HG03520 (cell line): ENCODE results near the gene LRG1.

Experiments
- ATAC-seq: cut with Tn5 transposase; IDR thresholded peaks from one replicate; pipeline ENCODE4 v1.9.1; 2021; ENCODE audit warnings: mild to moderate bottlenecking, moderate library complexity; ENCODE audit not compliant: unreplicated experiment

LRG1 gene

DNA sequence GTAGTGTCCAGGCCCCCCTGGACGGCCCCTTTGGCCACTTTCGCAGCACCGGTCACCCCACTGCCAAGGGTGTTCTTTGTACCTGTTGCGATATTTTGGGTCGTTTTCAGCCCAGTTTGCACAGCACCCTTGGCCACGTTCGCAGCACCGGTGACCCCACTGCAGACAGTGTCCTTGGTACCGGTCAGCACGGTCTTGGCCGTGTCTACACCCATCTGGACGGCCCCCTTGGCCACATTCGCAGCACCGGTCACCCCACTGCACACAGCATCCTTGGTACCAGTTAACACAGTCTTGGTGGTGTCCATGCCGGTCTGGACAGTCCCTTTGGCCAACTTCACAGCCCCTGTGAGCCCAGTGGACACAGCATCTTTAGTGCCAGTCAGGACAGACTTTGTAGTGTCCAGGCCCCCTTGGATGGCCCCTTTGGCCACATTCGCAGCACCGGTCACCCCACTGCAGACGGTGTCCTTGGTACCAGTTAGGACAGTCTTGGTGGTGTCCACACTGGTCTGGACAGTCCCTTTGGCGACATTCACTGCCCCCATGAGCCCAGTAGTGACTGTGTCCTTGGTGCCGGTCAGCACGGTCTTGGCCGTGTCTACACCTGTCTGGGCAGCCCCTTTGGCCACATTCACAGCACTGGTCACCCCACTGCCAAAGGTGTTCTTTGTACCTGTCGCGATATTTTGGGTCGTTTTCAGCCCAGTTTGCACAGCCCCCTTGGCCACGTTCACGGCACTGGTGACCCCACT lies 28.4 kb downstream of the LRG1 start:
- no peak for ATAC-seq

DNA sequence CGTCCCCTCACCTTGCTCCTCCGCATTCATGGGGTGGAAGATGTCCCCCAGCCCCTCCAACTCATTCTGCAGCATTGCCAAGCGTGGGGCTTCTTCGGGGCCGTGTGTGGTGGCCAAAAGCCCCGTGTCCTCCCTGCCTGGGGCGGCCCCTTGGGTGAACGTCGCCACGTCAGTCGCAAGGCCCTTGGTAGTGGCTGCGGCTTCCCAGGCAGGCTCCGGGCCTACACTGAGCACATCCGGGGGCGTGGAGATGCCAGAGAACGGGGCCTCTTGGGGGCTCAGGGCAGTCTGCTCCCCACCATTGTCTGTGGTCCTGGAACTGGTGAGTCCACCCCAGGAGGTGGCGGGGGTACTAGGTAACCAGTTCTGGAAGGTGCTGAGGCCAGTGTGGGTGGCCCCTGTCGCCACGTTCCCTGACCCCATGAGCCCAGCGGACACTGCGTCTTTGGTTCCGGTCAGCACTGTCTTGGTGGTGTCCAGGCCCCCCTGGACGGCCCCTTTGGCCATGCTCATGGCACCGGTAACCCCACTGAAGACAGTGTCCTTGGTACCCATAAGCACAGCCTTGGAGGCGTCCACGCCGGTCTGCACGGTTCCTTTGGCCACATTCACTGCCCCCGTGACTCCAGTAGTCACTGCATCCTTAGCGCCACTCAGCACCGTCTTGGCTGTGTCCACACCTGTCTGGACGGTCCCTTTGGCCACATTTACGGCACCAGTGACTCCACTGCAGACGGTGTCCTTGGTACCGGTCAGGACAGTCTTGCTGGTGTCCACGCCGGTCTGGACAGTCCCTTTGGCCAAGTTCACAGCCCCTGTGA lies 29.2 kb downstream of the LRG1 start:
- ATAC-seq: no peak

DNA sequence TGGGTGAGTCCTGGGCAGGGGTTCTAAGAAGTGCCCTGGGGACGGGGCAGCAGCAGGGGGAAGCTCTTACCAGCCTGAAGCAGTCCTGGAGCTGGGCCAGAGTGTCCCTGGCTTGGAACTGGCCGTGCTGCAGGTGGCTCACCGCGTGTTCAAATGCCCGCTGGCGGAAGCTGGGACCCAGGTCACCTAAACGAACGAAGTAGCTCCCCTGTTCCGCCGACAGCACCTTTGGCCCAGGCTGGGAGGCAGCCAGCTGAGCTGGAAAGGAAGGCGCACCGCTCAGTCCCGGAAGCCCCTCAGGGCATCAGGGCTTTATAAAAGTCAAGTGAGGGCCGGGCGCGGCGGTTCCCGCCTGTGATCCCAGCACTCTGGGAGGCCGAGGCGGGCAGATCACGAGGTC lies 31.1 kb downstream of the LRG1 start:
- no peak for ATAC-seq

DNA sequence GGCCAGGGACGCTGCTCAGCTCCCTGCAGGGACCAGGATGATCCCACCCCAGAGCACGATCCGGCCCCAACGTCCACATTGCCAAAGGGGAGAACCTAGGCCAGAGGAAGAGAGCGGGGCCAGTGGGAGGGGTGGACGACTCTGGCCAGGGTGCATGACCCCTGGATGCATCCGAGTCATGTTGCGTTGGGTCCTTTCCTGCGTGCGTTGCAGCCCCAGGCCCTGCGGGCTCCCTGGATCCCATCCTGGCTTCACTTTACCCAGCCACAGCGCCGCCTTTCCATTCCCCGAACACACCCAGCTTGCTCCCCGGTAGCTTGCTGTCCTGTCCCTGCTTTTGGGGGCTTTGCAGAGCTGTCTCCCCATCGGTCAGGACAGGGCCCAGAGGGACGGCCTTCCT lies 32.0 kb downstream of the LRG1 start:
- ATAC-seq: no peak

DNA sequence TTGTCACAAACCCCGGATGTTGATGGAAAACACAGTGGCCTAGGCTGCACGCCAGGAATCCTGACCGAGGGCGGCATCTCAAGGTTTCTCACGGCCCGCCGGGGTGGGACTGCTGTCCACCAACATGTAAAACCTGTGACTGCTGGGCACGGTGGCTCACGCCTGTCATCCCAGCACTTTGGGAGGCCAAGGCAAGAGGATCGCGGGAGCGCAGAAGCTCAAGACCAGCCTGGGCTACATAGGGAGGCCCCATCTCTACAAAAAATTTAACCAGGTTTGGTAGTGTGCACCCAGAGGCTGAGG lies 32.7 kb downstream of the LRG1 start:
- no peak for ATAC-seq

DNA sequence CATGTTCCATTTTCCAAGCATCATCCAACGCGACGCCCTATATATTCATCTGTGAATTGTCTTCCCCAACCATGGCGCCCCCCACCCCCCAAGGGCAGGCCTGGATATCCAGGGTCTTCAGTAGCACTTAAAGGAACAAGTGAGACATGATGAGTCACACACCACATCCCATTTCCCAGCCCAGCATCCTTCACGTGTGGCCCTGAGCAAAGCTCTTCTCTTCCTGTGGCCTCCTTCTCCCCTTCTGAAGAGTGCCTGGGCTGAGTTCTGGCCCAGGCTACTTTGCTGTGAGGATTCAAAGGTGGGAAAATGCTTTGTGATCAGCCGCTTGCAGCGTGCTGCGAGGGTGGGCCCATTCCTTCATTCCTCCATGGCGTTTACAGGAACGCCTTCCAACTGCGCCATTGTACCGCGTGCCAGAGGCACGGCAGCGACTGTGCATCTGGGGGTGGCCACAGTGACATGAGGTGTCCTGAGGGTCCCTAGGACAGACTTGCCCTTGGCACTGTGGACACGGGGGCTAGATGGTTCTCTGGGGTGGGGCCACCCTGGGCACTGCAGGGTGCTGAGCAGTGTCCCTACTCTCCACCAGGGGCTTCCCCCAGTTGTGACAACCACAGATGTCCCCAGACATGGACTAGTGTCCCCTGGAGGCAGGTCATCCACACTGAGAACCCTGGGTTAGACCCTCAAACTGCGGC lies 33.2 kb downstream of the LRG1 start:
- no peak for ATAC-seq

DNA sequence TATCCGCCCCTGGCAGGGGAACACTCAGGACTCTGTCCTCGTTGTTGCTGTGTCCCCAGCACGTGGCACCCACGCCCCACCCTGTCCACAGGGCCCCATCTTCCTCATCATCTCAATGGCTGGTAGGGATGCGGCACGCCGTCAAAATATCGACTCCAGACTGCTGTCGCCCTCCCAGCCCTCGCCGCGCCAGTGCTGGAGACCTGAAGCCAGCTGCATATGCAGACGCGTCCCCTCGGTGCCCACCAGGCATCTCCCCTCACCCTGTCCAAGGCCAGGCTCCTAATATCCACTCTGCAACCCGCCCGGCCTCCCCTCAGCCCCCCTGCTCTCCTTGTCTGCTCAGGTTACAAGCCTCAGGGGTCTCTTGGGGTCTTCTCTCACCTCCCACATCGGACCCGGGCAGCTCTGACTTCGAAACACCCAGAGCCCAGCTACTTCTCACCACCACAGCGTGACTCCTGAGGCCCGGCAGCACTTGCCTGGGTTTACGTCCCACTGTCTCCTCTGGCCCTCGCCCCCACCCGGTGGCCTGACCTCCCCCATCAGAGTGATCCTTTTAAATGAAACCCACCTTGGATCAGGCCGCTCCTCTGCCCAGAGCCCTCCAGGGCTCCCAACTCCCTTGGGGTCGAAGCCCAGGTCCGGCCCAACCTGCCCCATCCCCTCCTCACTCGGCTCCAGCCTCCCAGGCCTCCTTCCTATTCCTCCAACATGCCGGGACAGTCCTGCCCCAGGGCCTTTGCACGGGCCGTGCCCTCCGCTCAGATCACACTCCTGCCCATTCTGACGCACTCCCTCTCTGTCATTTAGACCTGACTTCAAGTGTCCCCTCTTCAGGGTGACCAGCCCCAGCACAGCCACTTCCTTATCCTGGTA lies 34.0 kb downstream of the LRG1 start:
- ATAC-seq: no peak

DNA sequence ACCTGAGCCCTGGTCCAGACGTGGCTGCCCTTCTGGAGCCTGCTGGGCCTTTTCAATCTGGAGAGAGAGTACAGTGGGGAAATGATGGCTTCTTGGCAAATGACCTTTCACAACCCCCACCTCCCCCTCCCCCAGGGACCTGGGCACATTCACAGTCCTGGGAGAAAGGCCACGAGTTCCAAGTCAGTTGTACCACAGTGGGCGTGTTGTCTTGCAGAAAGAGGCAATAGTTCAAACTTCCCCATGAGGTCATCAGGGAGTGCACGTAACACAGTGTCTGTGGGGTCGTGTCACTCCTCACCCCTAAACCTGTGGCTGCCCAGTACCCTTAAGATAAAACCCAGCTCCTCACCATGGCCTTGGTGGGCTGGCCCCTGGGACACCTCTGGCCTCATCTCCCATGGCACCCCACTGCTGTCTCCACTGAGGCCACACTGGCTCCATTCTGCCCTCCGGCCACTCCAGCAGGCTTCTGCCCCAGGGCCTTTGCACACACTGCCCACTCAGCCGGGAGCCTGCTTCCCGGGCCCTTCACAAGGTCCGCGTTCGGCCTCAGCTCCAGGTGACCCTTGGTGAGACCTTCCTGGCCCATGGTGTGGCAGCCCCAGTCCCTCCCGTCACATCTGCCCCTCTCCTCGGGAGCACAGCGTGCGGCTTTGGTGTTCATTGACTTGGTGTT lies 34.8 kb downstream of the LRG1 start:
- no peak for ATAC-seq

DNA sequence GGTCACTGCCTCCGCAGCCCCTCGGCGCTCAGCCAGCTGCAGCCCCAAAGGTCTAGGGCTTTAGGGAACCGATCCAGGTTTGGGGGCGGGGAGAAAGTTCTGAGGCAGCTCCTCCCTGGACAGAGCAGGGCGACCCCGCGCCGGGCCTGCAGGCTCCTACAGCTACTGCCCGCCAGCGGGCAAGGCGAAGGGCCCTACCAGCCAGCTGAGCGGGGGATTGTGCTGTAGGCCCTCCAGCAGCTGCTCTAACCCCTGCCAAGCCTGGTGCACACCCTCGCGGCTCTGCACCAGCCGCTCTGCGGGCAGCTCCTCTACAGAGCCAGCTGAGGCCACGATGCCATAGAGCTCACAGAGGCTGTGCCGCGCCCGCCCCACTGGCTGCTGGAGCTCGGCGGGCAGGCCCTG lies 35.5 kb downstream of the LRG1 start:
- no peak for ATAC-seq

DNA sequence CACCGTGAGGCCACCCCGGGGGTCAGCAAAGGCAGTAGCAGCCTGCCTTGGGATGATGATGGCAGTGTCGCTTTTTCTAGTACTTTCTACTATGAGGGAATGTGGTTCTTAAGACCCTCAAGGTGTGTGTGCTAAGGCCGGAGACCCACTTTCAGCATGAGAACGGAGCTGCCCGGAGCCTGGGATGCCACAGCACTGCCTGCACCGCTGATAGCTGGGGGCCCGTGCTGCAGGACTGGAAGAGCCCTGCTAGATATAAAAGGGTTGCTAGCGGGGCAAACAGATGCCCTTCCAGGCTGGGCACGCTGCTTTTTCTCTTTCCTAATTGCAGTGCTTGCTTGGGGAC lies 36.0 kb downstream of the LRG1 start:
- no peak for ATAC-seq

DNA sequence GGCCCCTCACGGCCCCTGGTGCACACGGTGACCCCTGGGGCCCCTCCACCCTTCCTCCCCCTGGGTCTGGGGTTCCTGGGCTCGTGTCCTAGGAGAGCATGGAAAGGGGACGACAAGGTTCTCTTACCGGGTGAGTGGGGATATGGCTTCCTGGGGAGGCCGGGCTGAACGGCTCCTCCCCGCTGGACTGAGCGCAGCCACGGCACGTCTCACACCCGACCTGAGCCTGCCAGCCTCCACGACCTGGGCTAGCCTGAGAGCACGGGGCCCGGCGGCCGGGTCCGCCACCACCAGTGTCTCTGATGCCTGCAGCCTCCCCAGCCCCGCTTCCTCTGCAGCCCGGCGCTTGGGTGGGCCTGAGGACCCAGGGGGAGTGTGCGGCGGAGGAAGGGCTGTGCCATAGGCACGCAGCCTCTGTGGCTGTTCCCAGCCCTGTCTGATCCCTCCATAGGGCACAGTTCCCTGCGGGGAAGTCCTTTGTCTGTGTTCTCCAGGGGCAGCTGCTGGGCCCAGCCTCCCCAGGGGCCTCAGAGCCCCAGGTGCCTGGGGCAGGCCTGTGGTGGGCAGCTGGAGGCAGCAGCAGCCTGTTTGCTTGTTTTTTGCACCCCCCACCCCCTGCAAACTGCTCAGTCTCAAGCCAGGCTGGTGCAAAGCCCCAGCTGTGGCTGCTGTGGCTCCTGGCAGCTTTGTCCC lies 36.6 kb downstream of the LRG1 start:
- no peak for ATAC-seq

DNA sequence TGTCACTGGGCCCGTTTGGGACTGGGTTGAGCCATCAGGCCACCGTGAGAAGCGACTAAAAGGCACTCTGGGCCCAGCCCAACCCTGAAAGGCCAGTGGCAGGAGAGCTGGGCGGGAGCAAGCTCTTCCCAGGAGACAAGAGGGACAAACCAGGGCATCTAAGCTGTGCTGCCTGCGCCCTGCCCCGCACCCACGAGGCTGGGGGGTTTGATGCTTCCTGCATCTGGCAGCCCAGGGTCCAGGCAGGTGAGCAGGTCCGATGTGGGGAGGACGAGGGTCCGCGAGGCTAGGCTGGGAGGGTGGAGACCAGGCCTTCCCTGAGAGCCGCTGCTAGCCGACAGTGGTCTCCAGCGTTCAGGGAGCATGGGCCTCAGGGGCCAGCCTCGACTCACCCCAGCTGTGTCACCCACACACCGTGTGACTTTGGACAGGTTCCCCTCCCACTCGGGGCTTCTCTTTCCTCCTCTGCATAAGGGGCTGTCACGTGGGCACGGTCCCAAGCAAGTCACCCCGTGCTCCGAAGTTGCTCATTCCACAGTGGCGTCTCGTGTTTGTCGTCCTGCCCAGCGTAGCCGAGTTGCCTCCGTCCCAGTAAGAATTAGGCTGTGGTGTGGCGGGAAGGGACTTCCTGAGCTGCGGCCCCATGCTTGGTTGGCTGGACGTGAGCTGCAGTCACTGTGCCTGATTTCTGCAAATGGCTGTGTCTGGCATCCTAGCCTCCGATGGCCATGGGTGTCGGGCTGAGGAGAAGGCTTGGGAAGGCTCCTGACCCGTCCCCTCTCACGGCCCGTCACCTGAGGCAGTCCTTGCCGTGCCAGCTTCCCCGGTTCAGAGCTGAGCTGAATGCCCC lies 37.3 kb downstream of the LRG1 start:
- no peak for ATAC-seq

DNA sequence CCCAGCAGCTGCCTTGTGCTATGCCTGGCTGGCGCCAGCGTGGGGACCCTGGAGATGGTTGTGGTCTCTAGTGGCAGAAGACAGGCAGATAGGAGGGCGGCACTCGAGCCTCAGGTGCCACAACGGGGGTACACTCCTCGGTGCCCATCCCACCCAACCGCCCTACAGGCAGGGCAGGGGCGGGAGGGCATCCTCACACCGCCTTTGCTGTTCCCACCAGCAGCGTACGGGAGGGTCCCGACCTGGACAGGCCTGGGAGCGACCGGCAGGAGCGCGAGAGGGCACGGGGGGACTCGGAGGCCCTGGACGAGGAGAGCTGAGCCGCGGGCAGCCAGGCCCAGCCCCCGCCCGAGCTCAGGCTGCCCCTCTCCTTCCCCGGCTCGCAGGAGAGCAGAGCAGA lies 38.1 kb downstream of the LRG1 start:
- no peak for ATAC-seq

DNA sequence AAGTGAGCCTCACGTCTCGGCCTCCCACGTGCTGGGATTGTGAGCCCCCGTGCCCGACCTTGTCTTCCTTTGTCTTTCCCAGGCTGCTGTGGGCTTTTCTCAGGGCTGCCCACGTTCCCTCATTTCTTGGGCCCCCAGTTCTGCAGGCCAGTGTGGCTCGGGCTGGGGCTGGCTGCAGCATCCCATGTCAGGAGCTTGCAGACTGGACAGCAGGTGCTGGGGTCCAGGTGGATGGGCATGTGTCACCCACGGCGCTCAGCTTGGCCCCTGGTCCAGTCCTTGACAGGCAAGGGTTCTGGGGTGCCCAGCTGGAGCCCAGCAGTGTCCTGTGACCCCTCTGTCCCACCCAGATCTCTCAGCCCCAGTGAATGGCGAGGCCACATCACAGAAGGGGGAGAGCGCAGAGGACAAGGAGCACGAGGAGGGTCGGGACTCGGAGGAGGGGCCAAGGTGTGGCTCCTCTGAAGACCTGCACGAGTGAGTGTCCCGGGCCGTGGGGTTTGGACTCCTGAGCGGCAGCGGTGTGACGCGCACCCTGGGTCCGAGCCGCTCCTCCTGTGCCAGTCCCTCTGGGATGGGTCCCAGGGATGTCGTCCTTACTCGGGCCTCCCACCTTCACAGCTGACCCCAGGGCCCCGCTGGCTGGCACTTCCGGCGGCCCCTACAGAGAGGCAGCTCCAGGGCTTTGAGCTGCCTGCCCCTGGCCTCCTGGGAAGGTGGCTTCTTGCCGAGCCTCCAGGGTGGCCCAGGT lies 38.8 kb downstream of the LRG1 start:
- ATAC-seq: no peak

DNA sequence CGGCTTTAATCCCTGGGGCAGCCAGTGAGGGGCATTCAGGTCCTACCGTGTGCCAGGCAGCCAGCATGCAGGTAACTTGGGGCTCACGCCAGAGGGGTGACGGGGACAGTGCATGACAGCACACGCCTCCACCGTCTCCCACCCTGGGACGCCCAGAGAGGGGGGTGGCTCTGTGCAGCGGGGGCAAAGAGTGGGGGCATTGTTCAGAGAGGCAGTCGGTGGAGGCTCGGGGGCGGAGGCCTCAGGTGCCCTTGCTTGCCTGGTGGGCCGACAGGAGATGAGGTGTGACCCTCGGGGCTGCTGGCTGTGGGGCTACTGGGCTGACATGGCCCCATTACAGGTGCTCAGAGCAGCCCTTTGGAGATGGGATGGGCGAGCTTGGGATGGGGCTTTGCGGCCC lies 40.0 kb downstream of the LRG1 start:
- no peak for ATAC-seq

DNA sequence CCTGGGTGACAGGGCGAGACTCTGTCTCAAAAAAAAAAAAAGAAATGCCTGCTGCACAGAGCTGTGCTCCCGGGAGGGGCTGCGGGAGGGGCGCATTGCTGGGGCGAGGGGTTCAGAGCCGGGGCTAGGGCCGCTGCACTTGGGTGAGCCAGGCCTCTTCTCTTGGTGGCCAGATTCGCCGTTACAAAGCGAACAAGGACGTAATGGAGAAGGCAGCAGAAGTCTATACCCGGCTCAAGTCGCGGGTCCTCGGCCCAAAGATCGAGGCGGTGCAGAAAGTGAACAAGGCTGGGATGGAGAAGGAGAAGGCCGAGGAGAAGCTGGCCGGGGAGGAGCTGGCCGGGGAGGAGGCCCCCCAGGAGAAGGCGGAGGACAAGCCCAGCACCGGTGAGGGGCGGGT lies 40.5 kb downstream of the LRG1 start:
- ATAC-seq: no peak

DNA sequence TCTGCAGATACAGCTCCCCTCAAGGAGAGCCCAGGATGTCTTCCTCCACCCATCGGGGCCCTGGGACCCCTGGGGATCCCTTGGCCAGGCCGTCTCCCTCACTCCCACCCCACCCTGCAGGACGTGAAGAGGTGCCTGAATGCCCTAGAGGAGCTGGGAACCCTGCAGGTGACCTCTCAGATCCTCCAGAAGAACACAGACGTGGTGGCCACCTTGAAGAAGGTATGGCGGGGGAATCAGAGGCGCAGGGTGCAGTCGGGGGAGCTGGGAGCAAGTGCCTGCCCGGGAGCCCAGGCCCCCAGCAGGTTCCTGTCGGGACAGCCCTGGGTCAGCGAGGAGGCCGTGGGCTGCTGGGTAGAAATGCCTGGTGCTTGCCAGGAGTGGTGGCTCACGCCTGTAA lies 41.1 kb downstream of the LRG1 start:
- no peak for ATAC-seq

DNA sequence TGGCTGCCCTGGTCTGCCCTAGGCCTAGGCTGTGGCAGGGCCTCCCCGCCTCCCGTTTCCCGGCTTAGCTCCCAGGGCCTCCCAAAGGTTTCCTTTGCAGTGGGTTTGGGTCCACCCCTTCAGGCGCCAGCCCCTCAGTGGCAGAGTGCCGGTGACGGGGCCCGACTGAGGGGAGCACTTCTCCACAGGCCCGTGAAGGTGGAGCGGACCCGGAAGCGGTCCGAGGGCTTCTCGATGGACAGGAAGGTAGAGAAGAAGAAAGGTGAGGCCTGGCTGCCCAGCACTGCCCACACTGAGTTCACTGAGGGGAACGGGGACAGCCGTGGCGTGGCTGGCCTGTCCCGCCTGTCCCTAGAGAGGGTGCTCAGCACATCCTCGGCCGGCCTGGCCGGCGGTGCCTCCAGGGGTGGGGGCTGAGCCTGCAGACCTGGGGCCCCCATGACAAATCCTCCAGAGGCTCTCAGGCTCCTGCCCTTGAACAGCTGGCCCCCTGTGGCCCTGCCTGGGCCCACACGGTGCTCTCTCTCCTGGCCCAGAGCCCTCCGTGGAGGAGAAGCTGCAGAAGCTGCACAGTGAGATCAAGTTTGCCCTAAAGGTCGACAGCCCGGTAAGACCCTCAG lies 42.0 kb downstream of the LRG1 start:
- ATAC-seq: no peak
